ENCODE data around the gene PHC1.

GRCh38 chr12:8914716-8915526 lies 612 bp downstream of the PHC1 start:
- TF ChIP-seq CTCF (IDR thresholded peaks at IDR 0.05): no peak
- no peak for TF ChIP-seq POLR2A (IDR thresholded peaks at IDR 0.05)

Measured in body of pancreas (tissue), 4 donors.